Measurements from ENCODE around the gene FHOD3. TPM values are rescaled to one million over a fixed set of nuclear protein-coding genes. Genes with fewer than 3 reads are reported as not detected.

The FHOD3 gene
- total and polyA plus RNA-seq, 2 donors (not counting 1 experiment from before 2014, with no cell fraction given): not detected

DNA sequence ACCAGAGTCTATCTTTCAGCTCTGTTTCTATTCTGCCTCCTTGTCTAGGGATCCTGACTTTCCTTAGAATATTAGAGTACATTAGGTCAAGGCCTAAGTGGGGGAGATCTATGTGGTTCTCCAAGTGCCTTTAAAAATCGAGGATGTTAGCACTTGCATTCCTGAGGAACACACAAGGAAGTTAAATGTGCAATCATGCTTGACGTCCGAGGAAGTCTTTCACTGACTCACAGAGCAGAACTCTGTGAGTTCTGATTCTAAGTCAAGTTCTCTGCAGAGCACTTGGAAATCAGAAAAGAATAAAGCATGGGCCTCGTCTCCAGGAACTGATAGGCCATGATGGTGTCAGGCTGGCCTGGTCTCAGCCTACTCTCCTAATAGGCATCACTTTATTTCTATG, 17.2 kb downstream of the FHOD3 start:
- no peak overlapping the region for H3K27ac Mint-ChIP-seq
- DNase-seq (no peak), ATAC-seq (ENCODE audit: low read depth) (no peak)
- no peak overlapping the region for H3K4me3 ChIP-seq (ENCODE audit: control extremely low read depth in 1 of 5, extremely low read depth in 1 of 5, insufficient read depth in 1 of 5, low read depth in 2 of 5, low read length in 4 of 5)
- H4K20me1 ChIP-seq (ENCODE audit: control insufficient read depth, insufficient read depth, low read length, poor library complexity, severe bottlenecking): no peaks in the 10 kb centered on the region
- 67% methylated on average over 4 of the region's 4 CpGs for WGBS (ENCODE audit: insufficient coverage)
- no peak overlapping the region for H3K9ac ChIP-seq (ENCODE audit: low read length)
- no peak for TF ChIP-seq EZH2 (IDR thresholded peaks at IDR 0.05; ENCODE audit: borderline replicate concordance, insufficient read depth, low read depth, low read length, poor library complexity, severe bottlenecking)
- TF ChIP-seq, protein P1, sequence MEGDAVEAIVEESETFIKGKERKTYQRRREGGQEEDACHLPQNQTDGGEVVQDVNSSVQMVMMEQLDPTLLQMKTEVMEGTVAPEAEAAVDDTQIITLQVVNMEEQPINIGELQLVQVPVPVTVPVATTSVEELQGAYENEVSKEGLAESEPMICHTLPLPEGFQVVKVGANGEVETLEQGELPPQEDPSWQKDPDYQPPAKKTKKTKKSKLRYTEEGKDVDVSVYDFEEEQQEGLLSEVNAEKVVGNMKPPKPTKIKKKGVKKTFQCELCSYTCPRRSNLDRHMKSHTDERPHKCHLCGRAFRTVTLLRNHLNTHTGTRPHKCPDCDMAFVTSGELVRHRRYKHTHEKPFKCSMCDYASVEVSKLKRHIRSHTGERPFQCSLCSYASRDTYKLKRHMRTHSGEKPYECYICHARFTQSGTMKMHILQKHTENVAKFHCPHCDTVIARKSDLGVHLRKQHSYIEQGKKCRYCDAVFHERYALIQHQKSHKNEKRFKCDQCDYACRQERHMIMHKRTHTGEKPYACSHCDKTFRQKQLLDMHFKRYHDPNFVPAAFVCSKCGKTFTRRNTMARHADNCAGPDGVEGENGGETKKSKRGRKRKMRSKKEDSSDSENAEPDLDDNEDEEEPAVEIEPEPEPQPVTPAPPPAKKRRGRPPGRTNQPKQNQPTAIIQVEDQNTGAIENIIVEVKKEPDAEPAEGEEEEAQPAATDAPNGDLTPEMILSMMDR (IDR thresholded peaks at IDR 0.05): no peak
- peaks cover 12% of the 10 kb centered on the region for H3K9me3 Mint-ChIP-seq (ENCODE audit: insufficient read depth)
- H3K27ac ChIP-seq (ENCODE audit: low read length in 2 of 2): no peak overlapping the region
- CTCF ChIA-PET: no interaction called here
- peaks cover 38% of the 10 kb centered on the region for H3K27me3 Mint-ChIP-seq
- H3K4me3 Mint-ChIP-seq: no peak overlapping the region
- H3K27me3 ChIP-seq (replicated peaks in 1 of 4; ENCODE audit: control extremely low read depth in 1 of 4, control insufficient read depth in 3 of 4, insufficient read depth in 4 of 4, low read length in 3 of 4): no peaks in the 10 kb centered on the region
- H3K79me2 ChIP-seq (ENCODE audit: control insufficient read depth, insufficient read depth, low read length): no peaks in the 10 kb centered on the region
- no peaks in the 10 kb centered on the region for H3K9me3 ChIP-seq (ENCODE audit: control extremely low read depth in 1 of 3, control insufficient read depth in 2 of 3, insufficient read depth in 1 of 3, low read length in 2 of 3)
- no peaks in the 10 kb centered on the region for H3K36me3 ChIP-seq (replicated peaks in 1 of 2; ENCODE audit: control extremely low read depth in 1 of 2, control insufficient read depth in 1 of 2, extremely low read depth in 1 of 2, insufficient read depth in 2 of 2, low read length in 1 of 2)
- H3K4me1 ChIP-seq (ENCODE audit: control insufficient read depth in 2 of 2, insufficient read depth in 2 of 2, low read length in 2 of 2): no peaks in the 10 kb centered on the region
- no peaks in the 10 kb centered on the region for H3K4me1 Mint-ChIP-seq
- no peak overlapping the region for H2AFZ ChIP-seq (ENCODE audit: insufficient read depth, low read depth, low read length, poor library complexity, severe bottlenecking)
- POLR2A ChIA-PET: no interaction called here
- intact Hi-C loops (cut with micrococcal nuclease): no loop called here
- no peak overlapping the region for H3K4me2 ChIP-seq (replicated peaks; ENCODE audit: low read depth, low read length, poor library complexity, severe bottlenecking)

DNA sequence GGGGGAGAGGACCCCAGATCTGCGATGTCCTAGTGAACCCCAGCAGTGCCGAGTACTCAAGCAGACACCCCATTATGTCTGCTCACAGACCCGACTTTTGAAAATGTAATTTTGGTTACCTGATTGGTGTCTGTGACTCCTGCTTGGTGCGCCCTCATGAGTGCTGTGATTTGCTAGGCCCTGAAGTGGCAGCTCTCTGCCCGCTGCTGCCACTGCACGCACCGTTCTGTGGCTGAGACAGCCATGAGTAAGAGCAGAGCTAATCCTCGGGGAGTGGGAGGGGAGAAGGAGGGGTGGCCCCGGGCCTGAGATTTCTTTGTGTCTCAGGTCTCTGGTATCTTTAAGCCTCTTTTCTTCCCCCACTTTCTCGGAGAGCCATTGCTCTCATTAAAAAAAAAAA, 18.2 kb downstream of the FHOD3 start:
- peaks cover 35% of the 10 kb centered on the region for H3K27me3 Mint-ChIP-seq
- no peaks in the 10 kb centered on the region for H3K4me1 ChIP-seq (ENCODE audit: control insufficient read depth in 2 of 2, insufficient read depth in 2 of 2, low read length in 2 of 2)
- intact Hi-C loops (cut with micrococcal nuclease): no loop called here
- H3K36me3 ChIP-seq (replicated peaks in 1 of 2; ENCODE audit: control extremely low read depth in 1 of 2, control insufficient read depth in 1 of 2, extremely low read depth in 1 of 2, insufficient read depth in 2 of 2, low read length in 1 of 2): no peaks in the 10 kb centered on the region
- ChIA-PET POLR2A (interaction anchor here (0.7 kb wide), 1 partner anchor 747 kb away, joined by 5 read pairs; no protein-coding TSS in a partner anchor), CTCF (no interaction called here)
- H3K4me2 ChIP-seq (replicated peaks; ENCODE audit: low read depth, low read length, poor library complexity, severe bottlenecking): no peak overlapping the region
- H3K27ac Mint-ChIP-seq: no peak overlapping the region
- no peaks in the 10 kb centered on the region for H3K9me3 ChIP-seq (ENCODE audit: control extremely low read depth in 1 of 3, control insufficient read depth in 2 of 3, insufficient read depth in 1 of 3, low read length in 2 of 3)
- no peaks in the 10 kb centered on the region for H3K79me2 ChIP-seq (ENCODE audit: control insufficient read depth, insufficient read depth, low read length)
- H4K20me1 ChIP-seq (ENCODE audit: control insufficient read depth, insufficient read depth, low read length, poor library complexity, severe bottlenecking): no peaks in the 10 kb centered on the region
- H3K27ac ChIP-seq (ENCODE audit: low read length in 2 of 2): no peak overlapping the region
- no peak for ATAC-seq (ENCODE audit: low read depth)
- no peaks in the 10 kb centered on the region for H3K4me1 Mint-ChIP-seq
- H3K4me3 ChIP-seq (ENCODE audit: control extremely low read depth in 1 of 5, extremely low read depth in 1 of 5, insufficient read depth in 1 of 5, low read depth in 2 of 5, low read length in 4 of 5): no peak overlapping the region
- WGBS (ENCODE audit: insufficient coverage): 93% methylated on average over 7 of the region's 10 CpGs
- H3K4me3 Mint-ChIP-seq: no peak overlapping the region
- H3K9ac ChIP-seq (ENCODE audit: low read length): no peak overlapping the region
- peaks cover 12% of the 10 kb centered on the region for H3K9me3 Mint-ChIP-seq (ENCODE audit: insufficient read depth)
- H2AFZ ChIP-seq (ENCODE audit: insufficient read depth, low read depth, low read length, poor library complexity, severe bottlenecking): no peak overlapping the region
- H3K27me3 ChIP-seq (replicated peaks in 1 of 4; ENCODE audit: control extremely low read depth in 1 of 4, control insufficient read depth in 3 of 4, insufficient read depth in 4 of 4, low read length in 3 of 4): no peaks in the 10 kb centered on the region
- no peak for TF ChIP-seq EZH2 (IDR thresholded peaks at IDR 0.05; ENCODE audit: borderline replicate concordance, insufficient read depth, low read depth, low read length, poor library complexity, severe bottlenecking)
- TF ChIP-seq, protein P1 (IDR thresholded peaks at IDR 0.05): no peak
- no peak for DNase-seq

Measured in B cell (primary cell).